Thyroid gland (tissue), 4 donors: ENCODE data around the gene WNT9B. TPM values are rescaled to one million over a fixed set of nuclear protein-coding genes. Genes with fewer than 3 reads are reported as not detected.
"Not testable (repeated sequence)": the region's sequence is repeated elsewhere in the genome, so short reads cannot be mapped to it uniquely, and the experiment has no call there.

Experiments
- DNase-seq, 2 donors: peaks; one replicate each; pipeline ENCODE4 v3.0.0-alpha.2; 2019
- H3K27ac ChIP-seq, 3 donors: fragments of 200-600 bp; sonication (generic); 1 replicate in 2 of 3; 2 replicates in 1 of 3; pipeline ENCODE4 v1.5.1; 2016 to 2019; ENCODE audit warnings: mild to moderate bottlenecking in 1 of 3, moderate library complexity in 1 of 3
- H3K27me3 ChIP-seq: fragments of 200-600 bp; sonication (generic); one replicate; pipeline ENCODE4 v1.5.1; 2019
- H3K36me3 ChIP-seq, 2 donors: fragments of 200-600 bp; sonication (generic); one replicate each; pipeline ENCODE4 v1.5.1; 2016 to 2019
- H3K4me1 ChIP-seq, 2 donors: fragments of 200-600 bp; sonication (generic); one replicate each; pipeline ENCODE4 v1.5.1; 2017 to 2019
- H3K4me3 ChIP-seq, 3 donors: fragments of 200-600 bp; sonication (generic); replicated peaks in 1 of 3; 1 replicate in 2 of 3; 2 replicates in 1 of 3; pipeline ENCODE4 v1.5.1; 2016; ENCODE audit warnings: mild to moderate bottlenecking in 1 of 3
- H3K9me3 ChIP-seq: fragments of 200-600 bp; sonication (generic); one replicate; pipeline ENCODE4 v1.5.1; 2017
- POLR2A ChIP-seq, 2 donors: fragments of 450-650 bp; IDR thresholded peaks; one replicate each; pipeline ENCODE4 v1.6.1; 2017; ENCODE audit warnings: antibody characterized with exemption in 2 of 2, mild to moderate bottlenecking in 2 of 2, moderate library complexity in 1 of 2
- WGBS, 2 donors: methylation state at CpG; one replicate each; pipeline ENCODE4 v1.1.5; 2017; 5-methylcytosine and 5-hydroxymethylcytosine counted together
- intact Hi-C: fragments of 100-400 bp; cut with DNase I; formaldehyde crosslinking; loops from one replicate; pipeline ENCODE4 v1.15.1; 2023
- total RNA-seq, 4 donors: library from RNA; depleted of rRNA; stranded (reverse); fragments of >200 nt; gene quantifications; one replicate each; pipeline ENCODE4 v1.2.3, GENCODE V29; 2016
- TF ChIP-seq, protein P1 (sequence below), 6 experiments: fragments of 200-600 bp in 3 of 6; fragments of 450-650 bp in 3 of 6; sonication (generic) in 3 of 6; IDR thresholded peaks; one replicate each; pipeline ENCODE4 v1.5.1; 2016 to 2019; ENCODE audit warnings: antibody characterized with exemption in 6 of 6, mild to moderate bottlenecking in 2 of 6, inconsistent platforms in 1 of 6, moderate library complexity in 1 of 6

WNT9B gene
- total RNA-seq, 4 donors from 2014 or later = 1.2 TPM; not detected in 3

DNA sequence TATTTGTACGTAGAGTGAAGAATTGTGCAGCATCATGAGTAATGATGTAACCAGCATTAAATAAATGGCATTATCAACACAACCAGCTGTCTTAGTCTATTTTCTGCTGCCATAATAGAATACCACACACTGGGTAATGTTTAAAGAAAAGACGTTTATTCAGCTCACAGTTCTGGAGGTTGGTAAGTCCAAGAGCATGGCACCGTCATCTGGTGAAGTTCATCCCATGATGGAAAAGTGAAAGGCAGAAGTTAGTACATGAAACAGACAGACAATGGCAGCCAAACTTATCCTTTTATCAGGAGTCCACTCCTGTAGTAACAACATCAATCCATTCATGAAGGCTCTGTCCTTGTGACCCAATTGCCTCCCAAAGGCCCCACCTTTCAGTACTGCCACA is 65.2 kb downstream of the WNT9B start:
- Histone ChIP-seq H3K4me3 (no peak overlapping the region), H3K4me1 (no peaks in the 10 kb centered on the region), H3K27me3 (no peaks in the 10 kb centered on the region), H3K36me3 (no peaks in the 10 kb centered on the region), H3K27ac (no peak overlapping the region), H3K9me3 (no peaks in the 10 kb centered on the region)
- intact Hi-C loops = no loop called here
- TF ChIP-seq, protein P1, sequence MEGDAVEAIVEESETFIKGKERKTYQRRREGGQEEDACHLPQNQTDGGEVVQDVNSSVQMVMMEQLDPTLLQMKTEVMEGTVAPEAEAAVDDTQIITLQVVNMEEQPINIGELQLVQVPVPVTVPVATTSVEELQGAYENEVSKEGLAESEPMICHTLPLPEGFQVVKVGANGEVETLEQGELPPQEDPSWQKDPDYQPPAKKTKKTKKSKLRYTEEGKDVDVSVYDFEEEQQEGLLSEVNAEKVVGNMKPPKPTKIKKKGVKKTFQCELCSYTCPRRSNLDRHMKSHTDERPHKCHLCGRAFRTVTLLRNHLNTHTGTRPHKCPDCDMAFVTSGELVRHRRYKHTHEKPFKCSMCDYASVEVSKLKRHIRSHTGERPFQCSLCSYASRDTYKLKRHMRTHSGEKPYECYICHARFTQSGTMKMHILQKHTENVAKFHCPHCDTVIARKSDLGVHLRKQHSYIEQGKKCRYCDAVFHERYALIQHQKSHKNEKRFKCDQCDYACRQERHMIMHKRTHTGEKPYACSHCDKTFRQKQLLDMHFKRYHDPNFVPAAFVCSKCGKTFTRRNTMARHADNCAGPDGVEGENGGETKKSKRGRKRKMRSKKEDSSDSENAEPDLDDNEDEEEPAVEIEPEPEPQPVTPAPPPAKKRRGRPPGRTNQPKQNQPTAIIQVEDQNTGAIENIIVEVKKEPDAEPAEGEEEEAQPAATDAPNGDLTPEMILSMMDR (IDR thresholded peaks at IDR 0.05) = no peak
- TF ChIP-seq POLR2A (IDR thresholded peaks at IDR 0.05) = no peak
- no peak for DNase-seq
- 84 to 90% methylated on average over 3 of the region's 3 CpGs for WGBS, 2 donors

DNA sequence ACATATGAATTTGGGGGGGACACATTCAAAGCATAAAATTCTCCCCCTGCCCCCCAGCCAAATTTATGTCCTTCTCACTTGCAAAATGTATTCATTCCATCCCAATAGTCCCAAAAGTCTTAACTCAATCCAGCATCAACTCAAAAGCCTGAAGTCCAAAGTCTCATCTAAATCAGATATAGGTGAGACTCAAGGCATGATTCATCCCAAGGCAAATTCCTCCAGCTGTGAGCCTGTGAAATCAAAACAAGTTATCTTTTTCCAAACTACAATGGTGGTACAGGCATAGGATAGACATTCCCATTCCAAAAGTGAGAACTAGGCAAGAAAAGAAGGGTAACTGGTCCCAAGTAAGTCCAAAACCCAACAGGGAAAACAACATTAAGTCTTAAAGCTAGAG is 65.7 kb downstream of the WNT9B start:
- Histone ChIP-seq H3K4me1 (no peaks in the 10 kb centered on the region), H3K27ac (no peak overlapping the region), H3K9me3 (no peaks in the 10 kb centered on the region), H3K27me3 (no peaks in the 10 kb centered on the region), H3K36me3 (no peaks in the 10 kb centered on the region), H3K4me3 (no peak overlapping the region)
- no peak for DNase-seq
- intact Hi-C loops = no loop called here
- TF ChIP-seq, protein P1 (IDR thresholded peaks at IDR 0.05) = no peak
- no peak for TF ChIP-seq POLR2A (IDR thresholded peaks at IDR 0.05)

DNA sequence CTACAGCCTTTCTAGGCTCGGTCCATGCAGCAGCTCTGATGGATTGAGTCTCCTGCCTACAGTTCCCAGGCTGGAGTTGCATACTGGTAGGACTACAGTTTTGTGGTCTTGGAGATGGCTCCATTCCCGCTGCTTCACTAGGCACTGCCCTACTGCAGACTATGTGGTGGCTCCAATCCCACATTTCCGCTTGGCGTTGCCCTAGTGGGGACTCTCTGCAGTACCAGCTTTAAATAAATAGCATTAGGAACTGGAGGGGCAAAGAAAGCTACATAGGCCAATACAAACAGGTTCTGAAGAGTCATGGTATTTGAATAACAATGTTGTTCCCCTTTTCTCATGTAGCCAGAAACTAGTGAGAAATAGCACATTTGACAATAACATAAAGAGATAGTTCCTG is 66.1 kb downstream of the WNT9B start:
- H3K36me3 ChIP-seq = no peaks in the 10 kb centered on the region
- H3K4me3 ChIP-seq = no peak overlapping the region
- no peak overlapping the region for H3K27ac ChIP-seq
- H3K4me1 ChIP-seq = peaks cover 0 to 4% of the 10 kb centered on the region in 2 donors
- 68 to 69% methylated on average over 3 to 4 of the region's 4 CpGs for WGBS, 2 donors
- H3K9me3 ChIP-seq = no peaks in the 10 kb centered on the region
- intact Hi-C loops = no loop called here
- no peaks in the 10 kb centered on the region for H3K27me3 ChIP-seq
- no peak for DNase-seq
- TF ChIP-seq, protein P1 (IDR thresholded peaks at IDR 0.05) = no peak

DNA sequence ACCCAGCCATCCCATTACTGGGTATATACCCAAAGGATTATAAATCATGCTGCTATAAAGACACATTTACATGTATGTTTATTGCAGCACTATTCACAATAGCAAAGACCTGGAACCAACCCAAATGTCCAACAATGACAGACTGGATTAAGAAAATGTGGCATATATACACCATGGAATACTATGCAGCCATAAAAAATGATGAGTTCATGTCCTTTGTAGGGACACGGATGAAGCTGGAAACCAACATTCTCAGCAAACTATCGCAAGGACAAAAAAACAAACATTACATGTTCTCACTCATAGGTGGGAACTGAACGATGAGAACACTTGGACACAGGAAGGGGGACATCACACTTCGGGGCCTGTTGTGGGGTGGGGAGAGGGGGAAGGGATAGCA is 70.6 kb downstream of the WNT9B start:
- 67 to 84% methylated on average over 4 of the region's 4 CpGs for WGBS, 2 donors
- intact Hi-C loops = not testable (repeated sequence)

DNA sequence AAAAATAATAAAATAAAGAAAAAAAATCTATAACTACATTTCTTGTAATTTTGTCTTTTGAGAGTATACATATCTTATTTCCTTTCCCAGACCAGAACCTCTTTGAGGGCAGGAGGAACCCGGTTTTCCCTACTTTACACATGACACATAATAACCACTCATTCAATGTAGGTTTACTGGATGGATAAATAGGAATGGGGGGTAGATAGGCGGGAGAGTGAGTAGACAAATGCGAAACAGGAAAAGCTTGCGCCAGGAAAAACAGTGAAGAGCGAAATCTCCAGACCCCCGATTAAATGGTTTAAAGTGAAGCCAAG is 71.1 kb downstream of the WNT9B start:
- TF ChIP-seq, protein P1 (IDR thresholded peaks at IDR 0.05) = no peak
- TF ChIP-seq POLR2A (IDR thresholded peaks at IDR 0.05) = no peak
- WGBS, 2 donors = 1% methylated on average over 6 of the region's 6 CpGs
- Histone ChIP-seq H3K9me3 (no peaks in the 10 kb centered on the region), H3K36me3 (no peaks in the 10 kb centered on the region), H3K27ac (peak overlapping the region; percentile 93 to 98 (median 96)), H3K4me1 (peaks cover 6 to 15% of the 10 kb centered on the region in 2 donors), H3K4me3 (peak overlapping the region in 2 of 3 donors; percentile 58 to 79), H3K27me3 (no peaks in the 10 kb centered on the region)
- intact Hi-C loops = no loop called here
- DNase-seq = no peak

More for the DNA sequence above, 70.6 kb downstream of the WNT9B start:
- H3K27me3 ChIP-seq, DNase-seq, H3K36me3 ChIP-seq, H3K27ac ChIP-seq, H3K9me3 ChIP-seq, H3K4me3 ChIP-seq: not testable (repeated sequence)
- H3K4me1 ChIP-seq = peaks cover 6 to 15% of the 10 kb centered on the region in 2 donors
